Upper lobe of left lung (tissue), 6 donors: ENCODE data around the gene EPN1. TPM values are rescaled to one million over a fixed set of nuclear protein-coding genes. Genes with fewer than 3 reads are reported as not detected.
"Not testable (repeated sequence)": the region's sequence is repeated elsewhere in the genome, so short reads cannot be mapped to it uniquely, and the experiment has no call there.

Source experiments
- ATAC-seq, 2 donors: fragments of 200-7000 bp; cut with Tn5 transposase; one replicate each; pipeline ENCODE4 v1.9.1; 2022; ENCODE audit warnings: mild to moderate bottlenecking in 2 of 2, moderate library complexity in 2 of 2; ENCODE audit not compliant: low FRiP score in 2 of 2
- DNase-seq, 2 donors: peaks; one replicate each; pipeline ENCODE4 v3.0.0-alpha.2; 2019 to 2020
- H3K27ac ChIP-seq, 4 donors: fragments of 200-600 bp; sonication (generic); one replicate each; pipeline ENCODE4 v1.5.1; 2016 to 2019
- H3K27me3 ChIP-seq, 4 donors: fragments of 200-600 bp; sonication (generic); one replicate each; pipeline ENCODE4 v1.5.1; 2017 to 2019
- H3K36me3 ChIP-seq, 4 donors: fragments of 200-600 bp; sonication (generic); one replicate each; pipeline ENCODE4 v1.5.1; 2016 to 2019
- H3K4me1 ChIP-seq, 4 donors: fragments of 200-600 bp; sonication (generic); one replicate each; pipeline ENCODE4 v1.5.1; 2018 to 2019
- H3K4me3 ChIP-seq, 4 donors: fragments of 200-600 bp; sonication (generic); one replicate each; pipeline ENCODE4 v1.5.1; 2017 to 2019; ENCODE audit warnings: mild to moderate bottlenecking in 2 of 4, moderate library complexity in 1 of 4
- H3K9me3 ChIP-seq, 4 donors: fragments of 200-600 bp; sonication (generic); one replicate each; pipeline ENCODE4 v1.5.1; 2018 to 2019
- EP300 ChIP-seq, 4 donors: sonication (generic); formaldehyde crosslinking; IDR thresholded peaks; one replicate each; pipeline ENCODE4 v1.5.1; 2017; ENCODE audit warnings: antibody characterized with exemption in 4 of 4, control low read depth in 2 of 4
- POLR2A ChIP-seq, 4 donors: fragments of 450-650 bp; IDR thresholded peaks; one replicate each; pipeline ENCODE4 v1.5.1; 2016 to 2017; ENCODE audit warnings: antibody characterized with exemption in 4 of 4, mild to moderate bottlenecking in 2 of 4
- POLR2AphosphoS5 ChIP-seq, 2 donors: sonication (generic); formaldehyde crosslinking; IDR thresholded peaks; one replicate each; pipeline ENCODE4 v1.5.1; 2017; ENCODE audit warnings: antibody characterized with exemption in 2 of 2
- WGBS, 2 donors: methylation state at CpG; one replicate each; pipeline ENCODE4 v1.1.5; 2017 to 2018; 5-methylcytosine and 5-hydroxymethylcytosine counted together
- total RNA-seq, 6 donors: library from RNA; depleted of rRNA in 4 of 6; stranded (reverse); fragments of >200 nt in 4 of 6; gene quantifications; one replicate each; pipeline versions ENCODE4 v1.1.0 to v1.2.1, GENCODE V29; 2016 to 2021
- TF ChIP-seq, protein P1 (sequence below), 6 experiments: fragments of 450-650 bp in 4 of 6; fragments of 200-600 bp in 2 of 6; sonication (generic) in 2 of 6; IDR thresholded peaks; one replicate each; pipeline ENCODE4 v1.5.1; 2016 to 2019; ENCODE audit warnings: antibody characterized with exemption in 6 of 6
- donor health status: DM: no; HTN: no; CAD: no; lungs with moderate emphysema.
- donor health status: DM: no; HTN: yes; CAD: no; lungs with severe emphysema.

EPN1 gene
- total RNA-seq, 6 donors from 2014 or later: 59.7 to 357 (median 126) TPM

DNA sequence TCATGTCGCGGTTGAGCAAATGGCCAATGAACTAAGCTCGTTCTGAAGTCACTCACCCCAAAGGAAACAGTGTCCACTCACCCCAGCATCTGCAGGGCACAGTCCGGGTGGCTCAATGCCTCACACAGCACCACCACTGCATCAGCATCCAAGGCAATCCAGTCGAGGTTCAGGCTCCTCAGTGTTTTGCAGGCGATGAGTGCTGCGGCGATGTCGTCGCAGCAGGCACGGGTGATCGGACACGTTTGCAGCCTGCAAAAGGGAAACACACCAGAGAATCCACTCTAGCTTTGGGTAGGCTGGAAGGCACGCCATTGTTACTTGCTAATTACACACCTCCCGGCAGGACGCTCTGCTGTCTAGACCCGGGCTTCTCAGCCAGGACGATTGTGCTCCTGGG is 36.7 kb downstream of the EPN1 start:
- TF ChIP-seq POLR2AphosphoS5 (IDR thresholded peaks at IDR 0.05) (no peak), POLR2A (IDR thresholded peaks at IDR 0.05) (no peak), EP300 (IDR thresholded peaks at IDR 0.05) (no peak)
- TF ChIP-seq, protein P1, sequence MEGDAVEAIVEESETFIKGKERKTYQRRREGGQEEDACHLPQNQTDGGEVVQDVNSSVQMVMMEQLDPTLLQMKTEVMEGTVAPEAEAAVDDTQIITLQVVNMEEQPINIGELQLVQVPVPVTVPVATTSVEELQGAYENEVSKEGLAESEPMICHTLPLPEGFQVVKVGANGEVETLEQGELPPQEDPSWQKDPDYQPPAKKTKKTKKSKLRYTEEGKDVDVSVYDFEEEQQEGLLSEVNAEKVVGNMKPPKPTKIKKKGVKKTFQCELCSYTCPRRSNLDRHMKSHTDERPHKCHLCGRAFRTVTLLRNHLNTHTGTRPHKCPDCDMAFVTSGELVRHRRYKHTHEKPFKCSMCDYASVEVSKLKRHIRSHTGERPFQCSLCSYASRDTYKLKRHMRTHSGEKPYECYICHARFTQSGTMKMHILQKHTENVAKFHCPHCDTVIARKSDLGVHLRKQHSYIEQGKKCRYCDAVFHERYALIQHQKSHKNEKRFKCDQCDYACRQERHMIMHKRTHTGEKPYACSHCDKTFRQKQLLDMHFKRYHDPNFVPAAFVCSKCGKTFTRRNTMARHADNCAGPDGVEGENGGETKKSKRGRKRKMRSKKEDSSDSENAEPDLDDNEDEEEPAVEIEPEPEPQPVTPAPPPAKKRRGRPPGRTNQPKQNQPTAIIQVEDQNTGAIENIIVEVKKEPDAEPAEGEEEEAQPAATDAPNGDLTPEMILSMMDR (IDR thresholded peaks at IDR 0.05): no peak
- ATAC-seq (no peak), DNase-seq (no peak)
- H3K4me3 ChIP-seq: no peak overlapping the region
- no peaks in the 10 kb centered on the region for H3K4me1 ChIP-seq
- no peaks in the 10 kb centered on the region for H3K27me3 ChIP-seq
- no peak overlapping the region for H3K27ac ChIP-seq
- H3K9me3 ChIP-seq: no peaks in the 10 kb centered on the region
- 76 to 89% methylated on average over 14 to 18 of the region's 18 CpGs for WGBS, 2 donors
- H3K36me3 ChIP-seq: no peaks in the 10 kb centered on the region

DNA sequence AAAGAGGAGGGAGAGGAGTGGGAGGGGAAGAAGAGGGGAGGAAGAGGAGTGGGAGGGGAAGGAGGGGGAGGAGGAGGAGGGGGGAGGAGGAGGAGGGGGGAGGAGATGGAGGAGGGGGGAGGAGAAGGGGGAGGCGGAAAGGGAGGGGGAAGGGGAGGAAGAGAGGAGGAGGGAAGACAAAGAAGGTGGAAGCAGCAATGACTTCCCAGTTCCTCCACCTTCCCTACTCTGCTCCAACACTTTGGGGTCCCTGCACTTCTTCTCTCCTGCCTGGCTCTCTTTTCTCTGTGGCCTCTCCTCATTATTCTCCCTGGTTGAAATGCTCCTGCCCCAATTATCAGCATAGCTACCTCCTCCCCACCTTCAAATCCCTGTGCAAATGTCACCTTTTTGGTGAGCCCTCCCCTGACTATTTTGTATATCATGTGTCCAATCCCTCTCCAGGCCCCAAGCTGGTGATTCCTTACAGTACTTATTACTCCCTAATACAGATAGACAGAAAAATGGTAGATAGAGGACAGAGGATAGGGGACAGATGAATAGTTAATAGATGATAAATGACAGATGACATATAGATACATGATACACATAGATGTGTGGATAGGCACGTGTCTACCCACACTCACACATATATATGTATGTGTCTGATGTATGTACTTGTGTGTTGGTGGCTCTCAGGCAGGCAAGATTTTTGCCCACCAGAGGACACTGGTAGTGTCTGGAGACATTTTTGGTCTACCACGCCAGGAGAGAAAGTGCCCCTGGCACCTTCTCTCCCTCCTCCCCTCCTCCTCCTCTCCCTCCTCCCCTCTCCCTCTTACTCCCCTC is 38.0 kb downstream of the EPN1 start:
- ATAC-seq (no peak), DNase-seq (no peak)
- Histone ChIP-seq H3K4me1 (no peaks in the 10 kb centered on the region), H3K27me3 (no peaks in the 10 kb centered on the region), H3K9me3 (no peaks in the 10 kb centered on the region), H3K4me3 (no peak overlapping the region), H3K27ac (no peak overlapping the region), H3K36me3 (no peaks in the 10 kb centered on the region)
- TF ChIP-seq EP300 (IDR thresholded peaks at IDR 0.05) (no peak), POLR2AphosphoS5 (IDR thresholded peaks at IDR 0.05) (no peak), POLR2A (IDR thresholded peaks at IDR 0.05) (no peak)
- TF ChIP-seq, protein P1 (IDR thresholded peaks at IDR 0.05): no peak
- WGBS, 2 donors: 86 to 91% methylated on average over 2 of the region's 3 CpGs

DNA sequence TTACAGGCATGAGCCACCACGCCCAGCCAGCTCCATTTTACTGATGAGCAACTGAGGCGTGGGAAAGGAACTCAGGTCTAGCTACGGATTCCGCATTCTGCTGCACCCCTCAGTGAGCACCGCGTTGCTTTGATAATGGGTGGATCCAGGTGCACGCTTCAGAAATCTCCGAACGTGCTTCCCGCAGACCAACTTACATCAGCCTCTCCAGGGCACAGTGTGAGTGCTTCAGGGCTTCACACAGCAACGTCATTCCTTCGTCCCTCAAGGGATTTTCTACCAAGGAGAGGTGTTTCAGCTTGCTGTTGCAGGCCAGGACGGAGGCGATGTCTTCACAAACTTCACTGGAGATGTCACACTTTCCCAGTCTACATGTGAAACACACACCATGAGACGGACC is 41.5 kb downstream of the EPN1 start:
- Histone ChIP-seq H3K36me3 (no peaks in the 10 kb centered on the region), H3K4me3 (no peak overlapping the region), H3K27me3 (no peaks in the 10 kb centered on the region), H3K4me1 (no peaks in the 10 kb centered on the region), H3K9me3 (peaks cover 0 to 6% (median 4%) of the 10 kb centered on the region in 4 donors), H3K27ac (no peak overlapping the region)
- DNase-seq (no peak), ATAC-seq (no peak)
- WGBS, 2 donors: 82 to 86% methylated on average over 11 to 15 of the region's 15 CpGs
- TF ChIP-seq POLR2AphosphoS5 (IDR thresholded peaks at IDR 0.05) (no peak), EP300 (IDR thresholded peaks at IDR 0.05) (no peak), POLR2A (IDR thresholded peaks at IDR 0.05) (no peak)
- TF ChIP-seq, protein P1 (IDR thresholded peaks at IDR 0.05): no peak

DNA sequence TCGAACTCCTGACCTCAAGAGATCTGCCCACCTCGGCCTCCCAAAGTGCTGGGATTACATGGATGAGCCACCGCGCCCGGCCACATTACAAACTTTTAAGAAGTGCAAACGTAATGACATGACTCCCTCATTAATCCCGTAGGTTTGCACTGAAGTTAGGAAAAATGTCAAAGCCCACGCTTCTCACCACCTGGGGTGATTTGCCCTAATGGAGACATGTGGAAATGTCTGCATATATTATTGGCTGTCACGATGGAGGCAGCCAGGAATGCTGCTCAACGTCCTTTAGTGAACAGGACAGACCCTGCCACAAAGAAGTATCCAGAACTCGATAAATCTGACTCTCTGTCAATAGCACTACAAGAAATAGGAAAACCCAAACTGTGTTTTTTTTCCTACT is 42.2 kb downstream of the EPN1 start:
- peaks cover 0 to 10% (median 5%) of the 10 kb centered on the region in 4 donors for H3K9me3 ChIP-seq
- H3K27me3 ChIP-seq: no peaks in the 10 kb centered on the region
- TF ChIP-seq EP300 (IDR thresholded peaks at IDR 0.05) (no peak), POLR2A (IDR thresholded peaks at IDR 0.05) (no peak), POLR2AphosphoS5 (IDR thresholded peaks at IDR 0.05) (no peak)
- TF ChIP-seq, protein P1 (IDR thresholded peaks at IDR 0.05): no peak
- no peak overlapping the region for H3K4me3 ChIP-seq
- H3K36me3 ChIP-seq: no peaks in the 10 kb centered on the region
- no peak for ATAC-seq
- no peak overlapping the region for H3K27ac ChIP-seq
- WGBS, 2 donors: 71 to 73% methylated on average over 11 of the region's 11 CpGs
- H3K4me1 ChIP-seq: no peaks in the 10 kb centered on the region
- no peak for DNase-seq

DNA sequence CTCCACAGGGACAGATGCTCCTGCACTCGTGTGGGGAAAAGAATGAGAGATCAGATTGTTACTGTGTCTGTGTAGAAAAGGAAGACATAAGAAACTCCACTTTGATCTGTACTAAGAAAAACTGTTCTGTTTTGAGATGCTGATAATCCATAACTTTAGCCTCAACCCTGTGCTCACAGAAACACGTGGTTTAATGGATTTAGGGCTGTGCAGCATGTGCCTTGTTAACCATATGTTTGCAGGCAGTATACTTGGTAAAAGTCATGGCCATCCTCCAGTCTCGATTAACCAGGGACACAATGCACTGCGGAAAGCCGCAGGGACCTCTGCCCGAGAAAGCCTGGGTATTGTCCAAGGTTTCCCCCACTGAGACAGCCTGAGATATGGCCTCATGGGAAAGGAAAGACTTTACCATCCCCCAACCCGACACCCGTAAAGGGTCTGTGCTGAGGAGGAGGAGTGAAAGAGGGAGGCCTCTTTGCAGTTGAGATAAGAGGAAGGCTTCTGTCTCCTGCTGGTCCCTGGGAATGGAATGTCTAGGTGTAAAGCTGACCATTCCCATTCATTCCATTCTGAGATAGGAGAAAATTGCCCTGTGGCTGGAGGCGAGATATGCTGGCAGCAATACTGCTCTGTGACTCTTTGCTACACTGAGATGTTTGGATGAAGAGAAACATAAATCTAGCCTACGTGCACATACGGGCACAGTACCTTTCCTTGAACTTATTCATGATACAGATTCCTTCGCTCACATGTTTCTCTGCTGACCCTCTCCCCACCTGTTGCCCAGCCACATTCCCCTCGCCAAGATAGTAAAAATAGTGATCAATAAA is 43.1 kb downstream of the EPN1 start:
- not testable (repeated sequence) for ATAC-seq, H3K36me3 ChIP-seq, H3K4me3 ChIP-seq, H3K27ac ChIP-seq, H3K27me3 ChIP-seq, H3K4me1 ChIP-seq, H3K9me3 ChIP-seq, DNase-seq
- WGBS, 2 donors: 35 to 44% methylated on average over 13 of the region's 13 CpGs
